HG03439 (cell line): ENCODE data around the gene OR5T2.
"Not testable (repeated sequence)": the region's sequence is repeated elsewhere in the genome, so short reads cannot be mapped to it uniquely, and the experiment has no call there.

Source experiments
- ATAC-seq: cut with Tn5 transposase; IDR thresholded peaks from one replicate; pipeline ENCODE4 v1.9.1; 2021; ENCODE audit warnings: mild to moderate bottlenecking, moderate library complexity; ENCODE audit not compliant: unreplicated experiment

OR5T2 gene

DNA sequence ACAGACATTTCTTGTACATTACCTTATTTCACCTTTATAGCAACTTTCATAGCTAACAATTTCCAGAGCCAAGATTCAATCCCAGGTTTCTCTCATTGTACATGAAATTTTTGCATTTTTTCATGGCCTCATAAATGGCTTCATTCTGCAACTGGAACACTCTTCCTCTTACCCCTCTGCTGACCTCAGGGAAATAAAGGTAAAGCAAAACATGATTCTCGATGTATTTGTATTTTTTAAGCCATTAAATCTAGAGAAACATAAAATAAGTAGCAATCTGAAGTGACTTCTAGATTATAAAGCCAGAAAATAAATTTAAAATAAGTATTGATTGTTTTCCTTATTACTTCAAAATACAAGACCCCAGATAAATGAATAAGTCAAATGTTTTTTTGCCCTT is at the start of gene OR5T2:
TSS of gene OR5T2 (minus strand) at position 101 of the 400 bp plus-strand sequence. CDS start 1,193 bp downstream, outside the sequence.
- no peak for ATAC-seq

DNA sequence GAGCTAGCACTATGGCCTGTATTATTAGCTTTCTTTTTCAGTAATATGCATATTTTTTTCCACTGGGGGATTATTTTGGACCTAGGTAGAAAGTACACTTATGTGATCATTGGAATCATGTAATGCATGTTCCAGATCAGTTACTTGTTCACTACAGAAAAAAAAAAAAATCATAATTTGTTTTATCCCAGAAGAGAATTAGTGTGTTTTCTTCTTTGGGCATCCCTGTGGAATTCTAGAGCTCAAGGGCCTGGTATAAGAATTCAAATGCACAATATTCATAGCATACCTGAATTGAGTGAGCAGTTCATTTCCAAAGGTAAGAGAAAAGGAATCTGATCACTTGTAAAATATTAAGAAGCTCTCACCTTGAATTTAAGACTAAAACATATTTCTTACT is 39.8 kb upstream of the OR5T2 start, which contains the start of gene OR5T1:
TSS of gene OR5T1 (plus strand) at position 301 of the 400 bp plus-strand sequence. CDS start 1,485 bp downstream, outside the sequence.
- ATAC-seq: no peak

DNA sequence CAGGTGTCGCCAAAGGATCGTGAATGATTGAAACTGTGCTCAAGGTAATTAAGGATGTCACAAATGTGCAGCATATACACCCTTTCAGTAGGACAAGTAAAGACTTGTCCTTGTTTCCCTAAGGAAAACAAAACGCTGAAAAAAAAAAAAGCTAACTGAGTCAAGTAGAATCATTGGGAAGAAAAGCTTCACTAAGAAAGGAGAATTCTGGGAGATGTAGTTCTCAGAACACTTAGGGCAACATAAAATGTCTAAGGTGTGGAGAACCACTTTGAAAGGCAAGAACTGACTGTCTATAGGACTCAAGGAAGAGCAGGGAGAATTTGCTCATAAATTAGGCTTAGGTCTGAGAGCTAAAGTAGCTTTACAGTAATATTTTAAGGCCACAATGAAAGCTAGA is 37.0 kb upstream of the OR5T2 start:
- ATAC-seq: no peak

DNA sequence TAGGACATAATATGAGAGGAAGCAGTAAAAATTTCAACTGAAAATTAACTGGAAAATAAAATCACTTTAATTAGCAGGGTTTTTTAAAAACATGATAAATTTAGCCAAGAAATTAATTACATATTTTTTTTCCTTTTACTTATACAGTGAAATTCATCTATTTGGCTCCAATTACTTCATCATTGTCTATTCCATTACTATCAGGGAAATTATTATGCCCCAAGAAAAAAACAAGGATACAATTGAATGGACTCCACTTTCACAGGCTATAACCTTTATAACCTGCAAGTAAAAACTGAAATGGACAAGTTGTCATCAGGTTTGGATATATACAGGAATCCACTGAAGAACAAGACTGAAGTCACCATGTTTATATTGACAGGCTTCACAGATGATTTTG is 17.9 kb upstream of the OR5T2 start, which contains the start of gene OR5T3:
TSS of gene OR5T3 (plus strand) at position 301 of the 400 bp plus-strand sequence. CDS start at position 301, 0 bp downstream.
- ATAC-seq: no peak

DNA sequence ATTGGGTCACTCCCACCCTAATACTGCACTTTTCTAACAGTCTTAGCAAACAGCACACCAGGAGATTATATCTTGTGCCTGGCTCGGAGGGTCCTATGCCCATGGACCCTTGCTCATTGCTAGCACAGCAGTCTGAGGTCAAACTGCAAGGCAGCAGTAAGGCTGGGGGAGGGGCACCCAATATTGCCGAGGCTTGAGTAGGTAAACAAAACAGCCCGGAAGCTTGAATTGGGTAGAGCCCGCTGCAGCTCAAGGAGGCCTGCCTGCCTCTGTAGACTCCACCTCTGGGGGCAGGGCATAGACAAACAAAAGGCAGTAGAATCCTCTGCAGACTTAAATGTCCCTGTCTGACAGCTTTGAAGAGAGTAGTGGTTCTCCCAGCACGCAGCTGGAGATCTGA is 14.3 kb downstream of the OR5T2 start:
- ATAC-seq: not testable (repeated sequence)

DNA sequence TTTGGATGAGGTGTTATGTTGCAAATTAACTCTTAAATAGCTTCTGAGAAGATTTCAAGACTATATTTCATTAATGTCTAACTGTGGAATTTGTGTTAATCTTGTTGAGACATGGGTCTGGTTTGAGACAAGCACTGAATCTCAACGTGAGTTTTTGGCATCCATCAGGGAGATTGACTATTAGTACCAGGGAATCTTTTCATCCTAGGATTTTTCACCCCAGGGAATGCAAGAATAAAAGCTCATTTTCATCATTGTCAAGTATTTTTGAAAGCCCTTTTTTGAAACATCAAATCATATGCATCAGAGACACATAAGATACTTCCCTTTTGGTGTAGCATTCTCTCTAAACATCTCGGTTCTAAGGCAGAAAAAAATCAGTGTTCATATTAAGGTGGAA is 19.5 kb downstream of the OR5T2 start:
- ATAC-seq: no peak

DNA sequence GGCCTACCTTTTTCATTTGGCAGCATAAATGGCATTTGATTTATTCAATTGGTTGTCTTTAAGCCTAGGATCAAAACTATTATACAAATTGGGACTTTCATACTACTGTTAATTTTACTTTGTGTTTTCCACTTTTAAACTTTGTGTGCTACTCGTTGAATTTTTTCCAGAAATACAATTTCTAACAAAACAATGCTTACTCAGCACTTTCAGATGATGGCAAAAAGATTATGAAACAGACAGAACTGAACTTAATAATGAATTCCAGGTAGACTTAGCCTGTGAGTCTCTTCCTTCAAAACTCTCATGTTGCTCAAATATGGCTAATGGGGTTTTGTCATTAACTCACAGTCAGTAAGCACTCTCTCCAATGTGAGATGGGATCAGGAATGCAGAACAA is 26.3 kb downstream of the OR5T2 start:
- no peak for ATAC-seq

DNA sequence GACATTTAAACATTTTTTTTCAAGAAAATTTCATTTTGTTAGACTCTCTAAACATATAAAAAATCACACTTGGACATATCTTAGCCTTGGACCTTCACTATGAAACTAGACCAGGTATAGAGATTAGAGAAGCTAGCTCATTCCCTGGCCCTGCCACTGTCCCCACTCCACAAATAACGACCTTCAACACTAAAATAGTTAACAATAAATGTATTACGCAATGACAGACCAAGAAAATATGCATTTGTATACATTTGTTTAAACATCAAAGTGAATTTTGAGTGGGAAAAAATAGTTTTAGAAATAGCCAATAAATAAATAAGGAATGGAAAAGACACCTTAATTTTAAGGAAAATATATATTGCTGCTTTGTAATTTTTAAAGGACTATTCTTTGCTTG is 36.7 kb downstream of the OR5T2 start:
- ATAC-seq: no peak

DNA sequence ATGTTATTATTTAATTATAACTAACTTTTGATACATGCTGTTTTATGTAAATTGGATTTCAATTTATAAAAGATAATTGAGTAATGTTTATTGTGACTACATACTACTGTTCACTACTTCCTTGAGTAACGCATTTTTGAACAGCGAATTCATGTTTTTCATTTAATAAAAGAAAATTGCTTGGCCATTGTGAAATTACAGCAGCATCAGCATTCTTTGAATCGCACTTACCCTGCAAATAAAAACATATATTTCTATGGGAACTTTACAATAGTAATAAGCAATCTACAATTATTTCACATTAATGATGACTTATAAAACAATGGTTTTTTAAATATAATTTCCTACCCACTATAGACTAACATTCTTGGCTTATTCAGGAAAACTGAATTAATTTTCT is 37.4 kb downstream of the OR5T2 start:
- ATAC-seq: no peak

DNA sequence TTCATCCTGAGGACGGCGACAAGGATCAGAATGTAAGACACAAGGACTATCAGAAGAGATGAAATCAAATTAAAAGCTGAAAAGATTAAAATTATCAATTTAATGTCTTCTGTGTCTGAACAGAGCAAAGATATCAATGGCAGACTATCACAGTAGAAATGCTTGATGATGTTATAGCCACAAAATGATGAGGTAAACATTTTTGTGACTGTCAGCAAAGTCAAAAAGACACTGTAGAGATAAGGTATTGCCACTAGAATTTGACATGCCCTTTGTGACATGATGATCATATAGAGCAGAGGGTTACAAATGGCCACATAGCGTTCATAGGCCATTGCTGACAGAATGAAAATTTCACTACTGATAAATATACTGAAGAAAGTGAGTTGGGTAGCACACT is 45.5 kb downstream of the OR5T2 start:
- ATAC-seq: no peak

DNA sequence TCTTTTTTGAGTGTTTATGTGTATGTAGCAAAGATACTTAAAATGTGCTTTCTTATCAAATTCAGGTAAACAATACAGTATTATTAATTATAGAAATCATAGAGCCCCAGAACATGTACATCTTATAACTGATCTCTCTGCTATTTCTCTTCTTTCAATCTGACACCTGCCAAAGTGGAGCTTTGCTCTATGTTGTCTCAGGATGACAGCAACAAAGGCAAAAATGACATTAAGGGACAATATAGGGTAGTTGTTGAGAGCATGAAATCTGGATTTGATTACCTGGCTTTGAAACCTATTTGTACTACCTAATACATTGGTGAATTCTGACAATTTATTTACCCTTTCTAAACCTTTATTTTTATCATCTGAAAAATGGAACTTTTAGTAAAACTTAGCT is 50.6 kb downstream of the OR5T2 start:
- no peak for ATAC-seq
